ENCODE data around the gene ATG13. TPM values are rescaled to one million over a fixed set of nuclear protein-coding genes. Genes with fewer than 3 reads are reported as not detected.

ATG13 gene
- total RNA-seq, 1 donor from 2014 or later: 54.4 TPM

- DNase-seq: no peak
- H3K4me3 ChIP-seq: no peak overlapping the region
- no peak overlapping the region for H3K27ac ChIP-seq
- no peaks in the 10 kb centered on the region for H3K27me3 ChIP-seq (ENCODE audit: low read depth)
- ATAC-seq: no peak
- intact Hi-C loops (cut with DNase I): no loop called here
- no peaks in the 10 kb centered on the region for H3K9me3 ChIP-seq
- TF ChIP-seq, protein P1, sequence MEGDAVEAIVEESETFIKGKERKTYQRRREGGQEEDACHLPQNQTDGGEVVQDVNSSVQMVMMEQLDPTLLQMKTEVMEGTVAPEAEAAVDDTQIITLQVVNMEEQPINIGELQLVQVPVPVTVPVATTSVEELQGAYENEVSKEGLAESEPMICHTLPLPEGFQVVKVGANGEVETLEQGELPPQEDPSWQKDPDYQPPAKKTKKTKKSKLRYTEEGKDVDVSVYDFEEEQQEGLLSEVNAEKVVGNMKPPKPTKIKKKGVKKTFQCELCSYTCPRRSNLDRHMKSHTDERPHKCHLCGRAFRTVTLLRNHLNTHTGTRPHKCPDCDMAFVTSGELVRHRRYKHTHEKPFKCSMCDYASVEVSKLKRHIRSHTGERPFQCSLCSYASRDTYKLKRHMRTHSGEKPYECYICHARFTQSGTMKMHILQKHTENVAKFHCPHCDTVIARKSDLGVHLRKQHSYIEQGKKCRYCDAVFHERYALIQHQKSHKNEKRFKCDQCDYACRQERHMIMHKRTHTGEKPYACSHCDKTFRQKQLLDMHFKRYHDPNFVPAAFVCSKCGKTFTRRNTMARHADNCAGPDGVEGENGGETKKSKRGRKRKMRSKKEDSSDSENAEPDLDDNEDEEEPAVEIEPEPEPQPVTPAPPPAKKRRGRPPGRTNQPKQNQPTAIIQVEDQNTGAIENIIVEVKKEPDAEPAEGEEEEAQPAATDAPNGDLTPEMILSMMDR (IDR thresholded peaks at IDR 0.05): no peak
- no peaks in the 10 kb centered on the region for H3K4me1 ChIP-seq
- H3K36me3 ChIP-seq: peaks cover 8% of the 10 kb centered on the region
These were observed 16.2 kb upstream of the ATG13 start for GRCh38 chr11:46601129-46601528.

GRCh38 chr11:46603704-46604308 lies 13.5 kb upstream of the ATG13 start:
- intact Hi-C loops (cut with DNase I): no loop called here
- no peak for ATAC-seq

DNA sequence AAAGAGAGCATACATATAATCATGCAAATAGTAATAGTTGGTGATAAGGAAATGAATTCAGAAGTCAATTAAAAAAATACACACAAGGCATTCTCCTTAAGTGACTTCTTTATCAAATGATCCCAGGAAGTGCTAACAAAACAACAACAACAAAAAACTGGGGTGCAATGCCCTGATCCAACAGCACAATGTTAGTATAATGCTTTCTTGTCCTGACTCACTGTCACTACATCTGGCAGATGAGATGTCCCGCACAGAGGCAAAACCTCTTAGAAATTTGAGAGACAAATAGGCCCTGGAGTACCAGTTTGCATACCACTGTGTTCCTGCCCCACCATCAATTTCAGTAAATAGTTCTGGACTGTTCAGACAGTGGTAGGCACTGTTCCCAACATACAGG lies 12.6 kb upstream of the ATG13 start:
- Histone ChIP-seq H3K27ac (no peak overlapping the region), H3K27me3 (ENCODE audit: low read depth) (no peaks in the 10 kb centered on the region), H3K9me3 (no peaks in the 10 kb centered on the region), H3K36me3 (peaks cover 8% of the 10 kb centered on the region), H3K4me3 (no peak overlapping the region), H3K4me1 (no peaks in the 10 kb centered on the region)
- DNase-seq (no peak), ATAC-seq (no peak)
- intact Hi-C loops (cut with DNase I): no loop called here
- TF ChIP-seq, protein P1 (IDR thresholded peaks at IDR 0.05): no peak

More at GRCh38 chr11:46603704-46604308, 13.5 kb upstream of the ATG13 start:
- TF ChIP-seq, protein P1 (IDR thresholded peaks at IDR 0.05): no peak
- peaks cover 8% of the 10 kb centered on the region for H3K36me3 ChIP-seq
- no peak overlapping the region for H3K27ac ChIP-seq
- no peaks in the 10 kb centered on the region for H3K4me1 ChIP-seq
- no peaks in the 10 kb centered on the region for H3K27me3 ChIP-seq (ENCODE audit: low read depth)
- H3K9me3 ChIP-seq: no peaks in the 10 kb centered on the region
- no peak for DNase-seq
- H3K4me3 ChIP-seq: no peak overlapping the region

DNA sequence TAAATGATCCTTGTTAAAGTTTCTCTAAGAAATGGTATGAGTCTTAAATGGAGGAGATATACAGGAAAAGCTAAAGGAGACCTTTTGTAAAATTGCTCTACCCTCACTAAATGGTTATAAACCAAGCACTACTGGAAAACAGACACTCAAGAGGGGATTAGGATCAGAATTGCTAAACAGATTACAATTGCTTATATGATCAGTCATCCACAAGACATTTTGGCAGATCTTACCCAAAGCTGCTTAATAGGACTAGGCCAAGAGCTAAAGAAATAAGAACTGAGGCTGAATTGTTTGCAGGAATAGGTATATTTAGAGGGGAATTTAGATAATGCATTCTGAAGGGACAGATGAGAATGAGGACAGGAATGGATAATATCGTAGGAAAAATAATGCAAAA lies 9.8 kb upstream of the ATG13 start:
- Histone ChIP-seq H3K27ac (no peak overlapping the region), H3K36me3 (peaks cover 8% of the 10 kb centered on the region), H3K9me3 (no peaks in the 10 kb centered on the region), H3K4me1 (peaks cover 4% of the 10 kb centered on the region), H3K27me3 (ENCODE audit: low read depth) (no peaks in the 10 kb centered on the region), H3K4me3 (no peak overlapping the region)
- TF ChIP-seq, protein P1 (IDR thresholded peaks at IDR 0.05): no peak
- DNase-seq: no peak
- intact Hi-C loops (cut with DNase I): no loop called here
- ATAC-seq: no peak

DNA sequence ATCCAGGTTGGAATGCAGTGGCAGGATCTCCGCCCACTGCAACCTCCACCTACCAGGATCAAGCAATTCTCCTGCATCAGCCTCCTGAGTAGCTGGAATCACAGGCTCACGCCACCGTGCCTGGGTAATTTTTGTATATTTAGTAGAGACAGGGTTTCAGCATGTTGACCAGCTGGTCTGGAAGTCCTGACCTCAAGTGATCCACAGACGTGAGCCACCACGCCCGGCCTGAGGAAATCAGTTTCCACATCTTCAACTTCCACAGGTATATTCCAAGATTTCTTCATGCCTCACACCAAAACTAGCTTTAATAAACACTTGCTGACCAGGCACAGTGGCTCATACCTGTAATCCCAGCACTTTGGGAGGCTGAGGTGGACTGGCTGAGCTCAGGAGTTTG lies 8.0 kb upstream of the ATG13 start:
- Histone ChIP-seq H3K4me3 (no peak overlapping the region), H3K27me3 (ENCODE audit: low read depth) (no peaks in the 10 kb centered on the region), H3K27ac (no peak overlapping the region), H3K4me1 (peaks cover 4% of the 10 kb centered on the region), H3K9me3 (no peaks in the 10 kb centered on the region), H3K36me3 (no peaks in the 10 kb centered on the region)
- DNase-seq (no peak), ATAC-seq (no peak)
- TF ChIP-seq, protein P1 (IDR thresholded peaks at IDR 0.05): no peak
- intact Hi-C loops (cut with DNase I): no loop called here
